Esophagus muscularis mucosa (tissue), 3 donors: Measurements from ENCODE around the gene C7.

Source experiments
- POLR2A ChIP-seq: fragments of 450-650 bp; IDR thresholded peaks from one replicate; pipeline ENCODE4 v1.6.1; 2017; ENCODE audit warnings: antibody characterized with exemption, moderate library complexity, mild to moderate bottlenecking, low read depth
- POLR2AphosphoS5 ChIP-seq, 2 donors: sonication (generic); formaldehyde crosslinking; IDR thresholded peaks; one replicate each; pipeline ENCODE4 v1.6.1; 2017; ENCODE audit warnings: antibody characterized with exemption in 2 of 2
- TF ChIP-seq, protein P1 (sequence below), 3 experiments: fragments of 200-600 bp in 2 of 3; fragments of 450-650 bp in 1 of 3; sonication (generic) in 2 of 3; IDR thresholded peaks; one replicate each; pipeline ENCODE4 v1.5.1; 2017 to 2019; ENCODE audit warnings: antibody characterized with exemption in 3 of 3, mild to moderate bottlenecking in 2 of 3, moderate library complexity in 1 of 3

DNA sequence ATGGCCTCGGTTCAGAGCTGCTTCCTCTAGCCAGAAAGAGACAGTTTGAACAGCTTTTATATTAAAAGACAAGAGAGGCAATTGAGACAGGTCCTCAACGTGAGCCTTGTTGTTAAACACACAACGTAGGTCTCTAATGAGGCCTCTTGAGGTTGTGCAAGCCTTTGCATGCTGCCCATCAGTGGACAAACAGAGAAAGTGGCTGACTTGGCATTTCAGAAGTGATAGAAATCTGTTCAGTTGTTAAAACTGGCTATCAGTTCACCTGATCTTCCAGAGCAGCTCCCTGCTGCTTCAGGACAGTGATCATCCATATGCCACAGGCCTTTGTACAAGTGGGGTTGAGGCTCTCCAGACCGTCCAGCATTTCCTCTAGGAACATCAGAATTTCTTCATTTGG is 103.0 kb downstream of the C7 start:
- TF ChIP-seq, protein P1, sequence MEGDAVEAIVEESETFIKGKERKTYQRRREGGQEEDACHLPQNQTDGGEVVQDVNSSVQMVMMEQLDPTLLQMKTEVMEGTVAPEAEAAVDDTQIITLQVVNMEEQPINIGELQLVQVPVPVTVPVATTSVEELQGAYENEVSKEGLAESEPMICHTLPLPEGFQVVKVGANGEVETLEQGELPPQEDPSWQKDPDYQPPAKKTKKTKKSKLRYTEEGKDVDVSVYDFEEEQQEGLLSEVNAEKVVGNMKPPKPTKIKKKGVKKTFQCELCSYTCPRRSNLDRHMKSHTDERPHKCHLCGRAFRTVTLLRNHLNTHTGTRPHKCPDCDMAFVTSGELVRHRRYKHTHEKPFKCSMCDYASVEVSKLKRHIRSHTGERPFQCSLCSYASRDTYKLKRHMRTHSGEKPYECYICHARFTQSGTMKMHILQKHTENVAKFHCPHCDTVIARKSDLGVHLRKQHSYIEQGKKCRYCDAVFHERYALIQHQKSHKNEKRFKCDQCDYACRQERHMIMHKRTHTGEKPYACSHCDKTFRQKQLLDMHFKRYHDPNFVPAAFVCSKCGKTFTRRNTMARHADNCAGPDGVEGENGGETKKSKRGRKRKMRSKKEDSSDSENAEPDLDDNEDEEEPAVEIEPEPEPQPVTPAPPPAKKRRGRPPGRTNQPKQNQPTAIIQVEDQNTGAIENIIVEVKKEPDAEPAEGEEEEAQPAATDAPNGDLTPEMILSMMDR (IDR thresholded peaks at IDR 0.05) = no peak
- no peak for TF ChIP-seq POLR2A
- no peak for TF ChIP-seq POLR2AphosphoS5 (IDR thresholded peaks at IDR 0.05)
